Ovary (tissue), 3 donors: ENCODE data around the gene BORCS5.

Experiments
- CTCF ChIP-seq, 3 donors: fragments of 450-650 bp in 2 of 3; fragments of 200-600 bp in 1 of 3; IDR thresholded peaks; one replicate each; pipeline versions ENCODE4 v1.5.1 to v1.8.0; 2016 to 2022; ENCODE audit warnings: antibody characterized with exemption in 3 of 3, mild to moderate bottlenecking in 1 of 3
- EP300 ChIP-seq: sonication (generic); formaldehyde crosslinking; IDR thresholded peaks from one replicate; pipeline ENCODE4 v1.6.1; 2017; ENCODE audit warnings: antibody characterized with exemption
- donor health status: DM: no; HTN: no; CAD: no.

GRCh38 chr12:12326262-12326661 lies 30.6 kb upstream of the BORCS5 start:
- TF ChIP-seq EP300 (no peak), CTCF (IDR thresholded peaks at IDR 0.05) (no peak)
